Small intestine (tissue), 7 donors: Measurements from ENCODE around the gene GRXCR1. TPM values are rescaled to one million over a fixed set of nuclear protein-coding genes. Genes with fewer than 3 reads are reported as not detected.

Source experiments
- DNase-seq, 2 donors: peaks; one replicate each; pipeline versions ENCODE4 v3.0.0 to v3.0.0-alpha.2; 2013
- FAIRE-seq: peaks from 2 replicates; lab custom pipeline; 2012; peaks lifted over from hg19 to GRCh38; lab: Jason Lieb, UNC
- H3K27ac ChIP-seq, 3 donors: one replicate each; pipeline ENCODE4 v1.5.1; 2013; ENCODE audit warnings: low read length in 2 of 3, mild to moderate bottlenecking in 2 of 3, control low read depth in 1 of 3, inconsistent platforms in 1 of 3, low read depth in 1 of 3, moderate library complexity in 1 of 3
- H3K27me3 ChIP-seq, 3 donors: one replicate each; pipeline ENCODE4 v1.6.1; 2013; ENCODE audit warnings: low read length in 3 of 3, inconsistent platforms in 1 of 3; ENCODE audit not compliant: control insufficient read depth in 3 of 3, insufficient read depth in 3 of 3
- H3K36me3 ChIP-seq, 3 donors: one replicate each; pipeline ENCODE4 v1.6.1; 2013; ENCODE audit warnings: low read length in 3 of 3, inconsistent platforms in 1 of 3, low read depth in 1 of 3, mild to moderate bottlenecking in 1 of 3, moderate library complexity in 1 of 3; ENCODE audit not compliant: control insufficient read depth in 3 of 3, insufficient read depth in 2 of 3
- H3K4me1 ChIP-seq, 3 donors: one replicate each; pipeline ENCODE4 v1.6.1; 2013; ENCODE audit warnings: low read length in 2 of 3, inconsistent platforms in 1 of 3, low read depth in 1 of 3, mild to moderate bottlenecking in 1 of 3, moderate library complexity in 1 of 3; ENCODE audit not compliant: control insufficient read depth in 3 of 3, insufficient read depth in 2 of 3
- H3K4me3 ChIP-seq, 3 donors: one replicate each; pipeline ENCODE4 v1.5.1; 2013; ENCODE audit warnings: low read length in 3 of 3, control low read depth in 1 of 3, inconsistent platforms in 1 of 3, low read depth in 1 of 3, mild to moderate bottlenecking in 1 of 3, moderate library complexity in 1 of 3
- H3K9me3 ChIP-seq, 2 donors: one replicate each; pipeline ENCODE4 v1.6.1; 2013; ENCODE audit warnings: low read depth in 1 of 2, low read length in 1 of 2; ENCODE audit not compliant: control insufficient read depth in 2 of 2, insufficient read depth in 1 of 2
- WGBS, 3 donors: extraction: QIAGEN DNeasy Blood & Tissue Kit; methylation state at CpG; one replicate each; pipeline ENCODE4 v1.1.7; 2013; 5-methylcytosine and 5-hydroxymethylcytosine counted together
- polyA plus RNA-seq, 4 donors: library from polyadenylated mRNA; stranded (reverse) in 3 of 4; unstranded in 1 of 4; fragments of 200-250 nt in 3 of 4; fragments of 120-200 nt in 1 of 4; gene quantifications; one replicate each; pipeline versions ENCODE4 v1.2.1 to v1.2.3, GENCODE V29; 2013
- donor health status: healthy with polysubstance abuse.
- donor health status: control.
- donor health status: control.
- donor health status: Bipolar disorder and iron deficiency.
- donor health status: healthy.

The GRXCR1 gene
- polyA plus RNA-seq, 4 donors: not detected

DNA sequence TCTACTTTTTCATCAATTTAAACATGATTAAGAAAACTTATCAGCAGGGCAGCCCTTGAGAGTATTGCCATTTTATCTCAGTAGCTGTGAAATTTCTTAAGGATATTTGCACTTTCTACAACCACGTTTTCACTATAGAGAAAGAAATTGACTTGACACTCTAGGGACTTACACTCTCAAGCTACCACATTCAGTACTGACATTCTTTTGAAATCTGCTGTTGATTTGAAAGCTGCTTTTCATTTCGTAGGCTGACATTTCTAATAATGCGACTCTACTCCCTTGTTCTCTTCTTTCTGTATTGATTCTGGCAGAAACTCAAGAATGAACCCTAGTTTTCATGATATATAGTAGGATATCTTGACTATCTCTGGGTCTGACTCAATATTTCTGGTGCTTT, 13.7 kb upstream of the GRXCR1 start:
- H3K27ac ChIP-seq: no peak overlapping the region
- H3K9me3 ChIP-seq: no peaks in the 10 kb centered on the region
- no peaks in the 10 kb centered on the region for H3K27me3 ChIP-seq
- no peaks in the 10 kb centered on the region for H3K36me3 ChIP-seq
- DNase-seq (no peak), FAIRE-seq (no peak)
- WGBS, 3 donors: 48 to 67% (median 49%) methylated on average over 3 of the region's 3 CpGs
- no peak overlapping the region for H3K4me3 ChIP-seq
- H3K4me1 ChIP-seq: no peaks in the 10 kb centered on the region

DNA sequence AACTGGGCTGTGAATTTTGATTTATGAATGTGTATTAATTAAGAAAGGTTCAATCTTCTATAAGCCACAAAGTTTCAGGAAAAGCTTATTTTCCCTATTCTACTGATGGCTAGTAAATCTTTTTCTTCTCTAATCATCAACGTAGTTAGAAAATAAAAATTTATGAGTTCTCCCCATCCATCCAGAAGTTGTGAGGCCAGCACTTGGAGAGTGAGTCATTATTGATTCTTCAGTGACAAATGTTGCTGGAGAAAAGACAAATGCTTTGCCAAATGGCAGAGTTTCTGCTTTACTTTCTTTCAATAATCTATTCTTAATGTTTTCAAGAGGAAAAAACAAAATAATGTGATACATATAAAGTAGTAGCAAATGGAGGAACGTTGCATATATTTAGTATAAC, 11.3 kb upstream of the GRXCR1 start:
- no peak overlapping the region for H3K27ac ChIP-seq
- no peaks in the 10 kb centered on the region for H3K9me3 ChIP-seq
- no peaks in the 10 kb centered on the region for H3K36me3 ChIP-seq
- H3K4me3 ChIP-seq: no peak overlapping the region
- no peak for FAIRE-seq
- H3K4me1 ChIP-seq: no peaks in the 10 kb centered on the region
- no peak for DNase-seq
- no peaks in the 10 kb centered on the region for H3K27me3 ChIP-seq
- WGBS, 3 donors: 16 to 53% (median 39%) methylated on average over 2 of the region's 2 CpGs

DNA sequence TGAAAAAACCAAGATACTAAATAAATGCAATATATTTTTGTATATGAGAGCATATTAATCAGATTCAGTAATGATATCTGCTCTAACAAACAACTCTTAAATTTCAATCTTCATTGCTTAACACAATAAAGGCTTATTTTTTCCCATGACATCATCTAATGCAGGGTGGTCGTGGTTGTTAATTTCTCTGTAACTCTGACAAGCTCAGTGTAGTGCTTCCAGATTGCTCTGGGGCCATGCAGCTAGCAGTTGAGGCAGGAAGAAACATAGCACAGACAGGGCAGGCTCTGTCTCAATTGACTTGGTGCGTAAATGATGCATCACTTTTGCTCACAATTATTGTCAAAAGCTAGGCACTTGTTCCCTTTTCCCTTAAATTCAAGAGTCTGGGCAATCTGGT, 869 bp upstream of the GRXCR1 start:
- FAIRE-seq (no peak), DNase-seq (no peak)
- H3K4me3 ChIP-seq: no peak overlapping the region
- no peaks in the 10 kb centered on the region for H3K4me1 ChIP-seq
- H3K9me3 ChIP-seq: no peaks in the 10 kb centered on the region
- 58 to 68% (median 58%) methylated on average over 2 of the region's 2 CpGs for WGBS, 3 donors
- H3K27me3 ChIP-seq: no peaks in the 10 kb centered on the region
- no peak overlapping the region for H3K27ac ChIP-seq
- no peaks in the 10 kb centered on the region for H3K36me3 ChIP-seq

DNA sequence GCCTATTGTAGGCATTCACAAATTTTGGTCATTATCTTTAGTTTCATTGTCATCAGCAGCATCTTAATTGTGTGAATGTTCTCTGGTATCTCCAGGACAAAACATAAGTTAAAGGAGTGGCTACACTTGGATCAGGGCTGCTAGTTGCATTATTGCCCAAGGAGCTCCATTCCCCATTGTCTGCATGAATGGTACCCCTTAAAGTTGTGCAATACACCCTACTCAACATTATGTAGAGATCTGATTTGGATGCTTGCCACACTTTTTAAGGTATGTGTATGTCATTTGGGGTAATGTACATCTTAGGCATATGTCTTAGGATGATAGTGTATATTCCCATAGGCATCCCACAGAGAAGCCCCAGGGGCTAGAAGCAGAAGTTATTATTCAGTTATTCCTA, 2.9 kb downstream of the GRXCR1 start:
- H3K36me3 ChIP-seq: no peaks in the 10 kb centered on the region
- H3K9me3 ChIP-seq: no peaks in the 10 kb centered on the region
- no peaks in the 10 kb centered on the region for H3K27me3 ChIP-seq
- no peak overlapping the region for H3K4me3 ChIP-seq
- no peak overlapping the region for H3K27ac ChIP-seq
- DNase-seq: no peak
- no peaks in the 10 kb centered on the region for H3K4me1 ChIP-seq
- no peak for FAIRE-seq

DNA sequence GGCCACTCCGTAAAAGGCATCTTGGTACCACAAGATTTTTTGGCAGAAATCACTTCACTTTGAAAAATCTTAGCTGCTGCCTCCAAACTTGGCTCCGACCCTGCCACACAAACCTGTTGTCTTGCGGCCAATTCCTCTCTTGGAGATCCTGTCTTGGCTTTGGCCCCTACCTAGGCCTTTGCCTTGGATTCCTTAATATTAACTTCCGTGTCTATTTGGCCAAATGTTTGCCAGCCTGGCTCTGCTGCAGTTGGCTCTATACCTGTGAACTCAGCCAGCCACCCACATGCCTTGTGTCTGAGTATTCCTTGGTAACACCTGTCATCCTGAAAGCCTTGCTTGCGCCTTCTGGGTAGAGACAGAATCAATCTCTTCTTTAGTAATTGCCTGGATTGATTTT, 12.5 kb downstream of the GRXCR1 start:
- WGBS, 3 donors: 82 to 85% (median 84%) methylated on average over 5 of the region's 5 CpGs
- H3K4me1 ChIP-seq: no peaks in the 10 kb centered on the region
- no peaks in the 10 kb centered on the region for H3K9me3 ChIP-seq
- H3K27me3 ChIP-seq: no peaks in the 10 kb centered on the region
- H3K27ac ChIP-seq: no peak overlapping the region
- no peak for DNase-seq
- no peaks in the 10 kb centered on the region for H3K36me3 ChIP-seq
- no peak for FAIRE-seq
- H3K4me3 ChIP-seq: no peak overlapping the region

DNA sequence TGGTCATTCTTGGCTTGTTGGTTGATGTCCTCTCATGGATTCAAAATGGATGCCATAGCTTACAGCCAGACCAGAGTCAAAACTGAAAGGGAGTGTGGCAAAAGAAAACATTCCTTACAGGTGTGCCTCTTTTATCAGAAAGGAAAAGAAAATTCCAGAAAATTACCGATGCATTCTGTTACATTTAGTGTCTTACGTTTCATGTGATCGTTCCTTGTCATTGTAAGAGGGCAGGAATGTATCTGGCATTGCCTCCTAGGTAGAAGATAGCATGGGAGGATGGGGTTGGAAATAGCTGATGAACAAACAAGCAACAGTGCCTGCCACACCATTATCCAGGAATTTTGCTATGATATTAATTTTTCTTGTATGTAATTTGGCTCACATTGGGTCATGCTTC, 13.1 kb downstream of the GRXCR1 start:
- Histone ChIP-seq H3K4me3 (no peak overlapping the region), H3K27ac (no peak overlapping the region), H3K4me1 (no peaks in the 10 kb centered on the region), H3K9me3 (no peaks in the 10 kb centered on the region), H3K36me3 (no peaks in the 10 kb centered on the region), H3K27me3 (no peaks in the 10 kb centered on the region)
- FAIRE-seq (no peak), DNase-seq (no peak)
- 85 to 95% (median 88%) methylated on average over 3 of the region's 3 CpGs for WGBS, 3 donors

DNA sequence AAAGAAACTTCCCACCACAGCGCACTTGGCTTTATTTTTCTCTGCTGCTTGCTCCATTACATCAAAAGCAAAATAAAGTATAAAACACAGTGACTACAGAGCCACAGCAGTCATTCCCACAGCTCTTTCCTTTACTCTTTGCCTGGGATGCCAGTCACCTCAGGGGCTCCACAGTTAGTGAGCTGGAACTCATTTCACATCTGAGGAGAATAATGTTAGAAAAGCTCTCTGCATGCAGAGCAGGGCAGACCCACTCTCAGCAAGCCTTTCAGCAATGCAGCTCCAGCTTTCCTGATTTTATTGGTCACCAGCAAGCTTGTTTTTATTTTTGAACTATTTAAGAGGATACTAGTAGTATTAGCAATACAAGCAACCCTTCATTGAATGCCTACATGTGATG, 13.8 kb downstream of the GRXCR1 start:
- H3K9me3 ChIP-seq: no peaks in the 10 kb centered on the region
- FAIRE-seq (no peak), DNase-seq (no peak)
- no peaks in the 10 kb centered on the region for H3K36me3 ChIP-seq
- no peaks in the 10 kb centered on the region for H3K4me1 ChIP-seq
- no peak overlapping the region for H3K4me3 ChIP-seq
- H3K27ac ChIP-seq: no peak overlapping the region
- 94 to 100% (median 97%) methylated on average over 1 of the region's 1 CpG for WGBS, 3 donors
- H3K27me3 ChIP-seq: no peaks in the 10 kb centered on the region

DNA sequence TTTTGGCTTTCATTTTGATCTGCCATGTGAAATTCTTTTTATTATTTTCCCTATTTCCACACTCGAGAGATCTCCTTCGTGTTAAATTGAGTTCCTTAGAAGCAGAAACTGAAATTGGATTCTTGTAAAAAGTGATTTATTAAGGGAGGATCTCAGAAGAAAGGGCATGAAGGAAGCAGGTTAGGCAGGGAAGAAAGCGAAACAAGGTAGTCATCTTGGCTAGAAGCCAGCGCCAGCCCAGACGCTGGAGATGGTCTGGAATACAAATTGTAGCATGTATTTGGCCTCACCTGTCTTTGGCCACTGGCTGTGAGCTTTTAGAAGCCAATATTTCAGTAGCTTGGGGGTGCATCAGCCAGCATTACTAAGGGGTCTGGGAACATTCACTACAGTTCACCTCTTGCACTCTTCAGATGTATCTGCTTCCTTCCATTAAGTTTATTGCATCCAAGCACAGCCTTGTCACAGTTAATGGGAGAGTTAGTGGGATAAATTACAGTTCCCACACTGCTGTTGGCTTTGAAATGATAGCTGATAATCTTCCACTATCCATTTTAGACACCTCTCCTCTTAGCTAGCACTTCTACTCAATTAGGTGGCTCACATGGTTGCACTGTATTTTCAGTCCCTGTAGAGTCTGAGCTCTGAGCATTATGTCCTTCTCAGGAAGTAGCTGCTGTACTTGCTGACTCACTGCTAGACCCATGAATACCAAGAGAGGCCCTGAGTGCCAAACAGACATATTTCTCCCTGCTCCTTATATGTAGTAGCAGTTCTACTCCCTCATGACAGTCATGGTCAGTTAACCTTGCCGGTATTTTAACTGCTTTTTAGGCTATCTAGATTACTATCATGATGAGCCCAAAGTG, 14.6 kb downstream of the GRXCR1 start:
- WGBS, 3 donors: 43 to 67% (median 47%) methylated on average over 6 of the region's 6 CpGs
- Histone ChIP-seq H3K4me3 (no peak overlapping the region), H3K27ac (no peak overlapping the region), H3K4me1 (no peaks in the 10 kb centered on the region), H3K27me3 (no peaks in the 10 kb centered on the region), H3K9me3 (no peaks in the 10 kb centered on the region), H3K36me3 (no peaks in the 10 kb centered on the region)
- FAIRE-seq (no peak), DNase-seq (peak in 1 of 2 donors; percentile 24)

DNA sequence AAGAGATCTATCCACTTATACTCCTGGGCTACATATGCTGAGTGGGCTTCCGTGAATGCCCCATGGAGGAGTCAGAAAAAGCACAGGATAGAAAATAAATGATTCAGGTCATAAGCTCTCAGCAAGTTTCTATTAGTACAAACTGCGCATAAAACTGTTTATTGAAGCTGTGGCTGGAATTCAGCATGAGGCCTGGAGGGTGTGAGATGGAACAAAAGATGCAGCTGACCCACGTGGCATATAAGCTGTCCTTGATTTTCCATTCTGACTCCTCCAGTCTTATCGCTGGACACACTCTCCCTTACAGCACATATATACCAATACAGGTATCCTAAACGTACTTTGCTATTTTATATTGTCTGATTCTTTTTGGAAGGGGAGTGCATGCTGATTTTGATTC, 17.9 kb downstream of the GRXCR1 start:
- Histone ChIP-seq H3K4me1 (no peaks in the 10 kb centered on the region), H3K4me3 (no peak overlapping the region), H3K27me3 (no peaks in the 10 kb centered on the region), H3K36me3 (no peaks in the 10 kb centered on the region), H3K27ac (no peak overlapping the region), H3K9me3 (no peaks in the 10 kb centered on the region)
- no peak for FAIRE-seq
- DNase-seq: no peak
- WGBS, 3 donors: 70 to 78% (median 72%) methylated on average over 5 of the region's 5 CpGs
